ENCODE data around the gene CNTN3.

CNTN3 gene

GRCh38 chr3:74614107-74614967 is at the start of gene CNTN3:
TSS of gene CNTN3 (minus strand) at chr3:74614659. CDS start at chr3:74521112, 93,547 bp downstream.
- no peak for DNase-seq (ENCODE audit: low read depth in 3 of 3)

GRCh38 chr3:74663178-74663577 is 48.7 kb upstream of the CNTN3 start:
- no peak for DNase-seq (ENCODE audit: low read depth in 3 of 3)

GRCh38 chr3:74661672-74662071 is 47.2 kb upstream of the CNTN3 start:
- DNase-seq (ENCODE audit: low read depth in 3 of 3): no peak

GRCh38 chr3:74651885-74652284 is 37.4 kb upstream of the CNTN3 start:
- no peak for DNase-seq (ENCODE audit: low read depth in 3 of 3)

GRCh38 chr3:74651292-74651691 is 36.8 kb upstream of the CNTN3 start:
- no peak for DNase-seq (ENCODE audit: low read depth in 3 of 3)

- DNase-seq (ENCODE audit: low read depth in 3 of 3): no peak
These were observed 33.6 kb upstream of the CNTN3 start for GRCh38 chr3:74648107-74648506.

- DNase-seq (ENCODE audit: low read depth in 3 of 3): no peak
These were observed 31.6 kb upstream of the CNTN3 start for GRCh38 chr3:74646094-74646493.

GRCh38 chr3:74643636-74644035 is 29.2 kb upstream of the CNTN3 start:
- DNase-seq (ENCODE audit: low read depth in 3 of 3): no peak

GRCh38 chr3:74642876-74643275 is 28.4 kb upstream of the CNTN3 start:
- DNase-seq (ENCODE audit: low read depth in 3 of 3): no peak

GRCh38 chr3:74640211-74640610 is 25.8 kb upstream of the CNTN3 start:
- no peak for DNase-seq (ENCODE audit: low read depth in 3 of 3)

- DNase-seq (ENCODE audit: low read depth in 3 of 3): no peak
These were observed 25.2 kb upstream of the CNTN3 start for GRCh38 chr3:74639681-74640080.

GRCh38 chr3:74636981-74637380 is 22.5 kb upstream of the CNTN3 start:
- DNase-seq (ENCODE audit: low read depth in 3 of 3): no peak

- DNase-seq (ENCODE audit: low read depth in 3 of 3): no peak
These were observed 18.6 kb upstream of the CNTN3 start for GRCh38 chr3:74633021-74633420.

GRCh38 chr3:74631351-74632140 is 17.1 kb upstream of the CNTN3 start:
- DNase-seq (ENCODE audit: low read depth in 3 of 3): no peak

- no peak for DNase-seq (ENCODE audit: low read depth in 3 of 3)
These were observed 16.1 kb upstream of the CNTN3 start for GRCh38 chr3:74630602-74631001.

GRCh38 chr3:74626011-74626410 is 11.6 kb upstream of the CNTN3 start:
- DNase-seq (ENCODE audit: low read depth in 3 of 3): no peak

GRCh38 chr3:74624301-74624700 is 9.8 kb upstream of the CNTN3 start:
- no peak for DNase-seq (ENCODE audit: low read depth in 3 of 3)

GRCh38 chr3:74623261-74623836 is 8.9 kb upstream of the CNTN3 start:
- no peak for DNase-seq (ENCODE audit: low read depth in 3 of 3)

- DNase-seq (ENCODE audit: low read depth in 3 of 3): no peak
These were observed 7.1 kb upstream of the CNTN3 start for GRCh38 chr3:74621581-74621980.

- DNase-seq (ENCODE audit: low read depth in 3 of 3): no peak
These were observed 3.3 kb upstream of the CNTN3 start for GRCh38 chr3:74617776-74618175.

GRCh38 chr3:74613521-74614106 is 845 bp downstream of the CNTN3 start:
- DNase-seq (ENCODE audit: low read depth in 3 of 3): no peak

GRCh38 chr3:74613060-74613459 is 1.4 kb downstream of the CNTN3 start:
- no peak for DNase-seq (ENCODE audit: low read depth in 3 of 3)

Data from stimulated activated CD4-positive, alpha-beta T cell treated with anti-CD3 and anti-CD28 coated beads, TNF-alpha, amount 100 ng/mL, for 4 hours (primary cell).